Left renal pelvis (tissue), 4 donors: ENCODE measurements around the gene DIPK1C. TPM values are rescaled to one million over a fixed set of nuclear protein-coding genes. Genes with fewer than 3 reads are reported as not detected.

Experiments used
- DNase-seq, 4 donors: peaks; one replicate each; pipeline ENCODE4 v3.0.0-alpha.2; 2013; ENCODE audit warnings: low read depth in 4 of 4, low spot score in 3 of 4
- polyA plus RNA-seq, 4 donors: library from polyadenylated mRNA; unstranded; fragments of 120-200 nt; gene quantifications; one replicate each; pipeline ENCODE4 v1.2.1, GENCODE V29; 2013; ENCODE audit not compliant: insufficient read length in 4 of 4

The DIPK1C gene
- polyA plus RNA-seq, 4 donors = 0.18 to 4.7 (median 0.62) TPM

DNA sequence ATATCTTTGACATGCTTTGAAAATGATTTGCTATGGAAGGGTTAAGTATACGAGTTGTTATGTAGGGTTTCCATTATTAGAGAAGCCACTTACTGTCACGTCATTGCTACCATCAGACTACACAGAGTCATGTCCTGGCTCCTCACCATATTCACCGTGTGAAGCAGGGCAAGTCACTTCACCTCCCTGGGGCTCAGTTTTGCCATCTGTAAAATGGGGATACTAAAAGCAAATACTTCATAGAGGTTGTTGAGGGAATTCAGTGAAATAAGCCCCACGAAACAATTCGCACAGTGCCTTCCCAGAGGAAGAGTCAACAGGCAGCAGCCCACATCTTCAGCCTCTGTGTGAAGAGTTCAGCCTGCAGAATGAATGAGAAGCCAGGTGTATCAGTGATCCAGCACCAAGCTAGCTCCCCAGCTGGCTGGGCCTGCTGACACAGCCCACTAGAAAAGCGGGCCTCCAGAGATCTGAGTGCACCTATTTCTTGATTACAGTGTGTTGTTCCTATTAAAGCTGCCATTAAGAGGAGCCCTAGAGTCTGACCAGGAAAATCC is 3.4 kb downstream of the DIPK1C start:
- no peak for DNase-seq

DNA sequence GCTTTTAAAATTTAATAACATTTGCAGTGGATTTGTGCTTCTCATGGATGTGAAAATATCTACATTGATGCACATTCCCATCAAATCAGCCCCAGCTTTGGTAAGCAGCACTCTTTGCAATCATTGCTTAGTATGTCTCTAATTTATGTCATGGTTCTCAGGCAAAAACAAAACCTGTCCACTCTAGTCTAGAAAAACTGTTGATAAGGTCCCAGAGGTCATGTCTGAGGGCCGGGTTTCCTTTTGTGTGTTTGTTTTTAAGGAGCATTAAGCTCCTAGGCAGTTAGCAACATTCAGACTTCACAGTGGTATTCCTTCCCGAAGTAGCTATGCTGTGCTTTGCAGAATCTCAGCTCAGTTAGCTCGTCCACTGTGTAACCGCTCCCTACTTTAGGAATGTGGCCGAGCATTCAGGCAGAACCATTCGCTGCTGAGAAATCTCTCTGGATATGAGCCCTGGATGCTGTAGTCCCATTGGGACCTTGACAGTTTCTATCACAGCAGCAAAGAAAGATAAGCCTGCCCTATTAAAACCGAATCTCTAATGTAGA is 4.0 kb downstream of the DIPK1C start:
- peak in 1 of 4 donors; percentile 35 for DNase-seq

DNA sequence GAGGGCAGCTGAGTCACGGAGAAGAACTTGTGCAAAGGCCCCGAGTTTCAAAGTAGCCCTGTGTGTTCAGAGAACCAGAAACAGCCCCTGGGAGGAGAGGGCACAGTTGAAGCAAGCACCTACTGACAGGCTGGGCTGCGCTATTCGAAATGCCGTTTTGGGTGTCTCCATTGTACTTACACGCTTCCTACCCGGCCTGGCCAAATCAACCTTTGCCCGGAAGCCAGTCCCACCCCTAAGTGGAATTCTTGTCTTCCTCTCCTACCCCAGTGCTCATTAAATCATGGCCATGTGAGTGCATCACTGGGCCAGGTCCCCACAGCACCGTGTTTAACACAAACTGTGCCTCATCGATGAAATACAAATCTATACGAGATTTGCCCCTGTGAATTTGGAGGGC is 6.0 kb downstream of the DIPK1C start:
- DNase-seq = no peak

- no peak for DNase-seq
Measured at GRCh38 chr18:74450626-74451025, 6.5 kb downstream of the DIPK1C start.

DNA sequence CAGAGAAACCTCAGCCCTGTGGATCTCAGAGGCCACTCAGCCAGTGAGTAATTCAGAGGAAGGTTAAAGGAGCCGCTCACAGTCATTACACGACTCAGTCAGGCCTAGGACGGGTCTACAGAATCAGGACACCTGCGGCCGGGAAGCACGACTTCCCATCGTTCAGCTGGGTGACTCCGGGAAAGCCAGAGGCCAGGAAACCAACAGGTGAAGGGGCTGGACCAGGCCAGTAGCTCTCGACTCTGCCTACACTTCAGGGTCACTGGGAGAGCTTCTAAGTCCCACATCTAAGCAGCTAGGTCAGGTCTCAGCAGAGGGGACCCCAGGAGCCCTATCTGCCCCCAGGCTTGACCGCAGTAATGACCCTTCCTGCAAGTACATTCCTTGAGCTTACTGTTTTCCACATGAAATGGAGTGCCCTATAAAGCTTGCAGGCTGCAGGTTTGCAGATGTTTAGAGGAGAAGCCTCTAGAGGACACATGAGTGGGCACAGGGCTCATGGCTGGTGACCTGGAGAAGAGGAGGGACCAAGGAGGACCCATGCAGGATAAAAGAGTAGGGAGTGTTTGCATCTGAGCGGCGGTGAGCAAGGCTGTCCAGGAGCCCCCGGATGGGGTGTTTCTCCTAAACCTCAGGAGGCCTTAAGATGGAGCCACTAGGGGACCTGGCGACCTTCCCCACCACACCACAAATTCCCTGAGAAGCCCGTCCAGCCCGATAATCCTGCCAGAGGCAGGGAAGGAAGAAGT is 9.5 kb downstream of the DIPK1C start:
- no peak for DNase-seq

DNA sequence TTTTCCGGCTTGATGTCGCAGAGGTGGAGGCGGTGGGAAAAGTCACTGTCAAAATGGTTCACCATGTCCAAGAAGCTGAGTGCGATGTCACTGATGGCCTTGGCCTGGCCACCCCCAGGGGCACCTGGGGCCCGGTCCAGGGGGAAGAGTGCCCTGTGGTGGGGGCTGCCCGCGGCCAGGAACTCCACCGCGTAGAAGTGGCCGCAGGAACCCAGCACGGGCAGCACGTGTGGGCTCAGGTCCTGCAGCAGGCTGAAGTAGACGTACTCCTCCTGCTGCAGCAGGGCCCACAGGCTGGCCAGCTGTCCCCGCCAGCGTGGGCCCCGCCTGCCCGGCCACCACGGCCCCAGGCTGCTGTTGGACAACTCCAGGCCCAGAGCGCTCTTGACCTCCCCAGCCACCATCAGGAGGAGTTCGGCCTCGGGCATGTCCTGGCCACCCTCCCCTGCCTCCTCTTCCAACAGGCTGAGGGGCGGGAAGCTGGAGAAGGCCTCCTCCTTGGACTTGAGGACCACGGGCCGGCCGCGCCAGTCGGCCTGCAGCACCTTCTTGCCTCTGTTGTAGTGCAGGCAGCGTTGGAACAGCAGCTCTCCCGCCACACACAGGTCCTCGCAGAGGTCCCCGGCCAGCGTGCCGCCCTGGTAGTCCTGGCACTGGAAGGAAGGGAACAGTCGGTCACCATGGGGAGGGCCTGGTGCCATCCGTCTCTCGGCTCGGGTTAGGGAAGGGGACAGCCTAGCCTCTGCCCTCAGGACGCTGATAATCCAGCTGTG is 10.3 kb downstream of the DIPK1C start:
- no peak for DNase-seq

DNA sequence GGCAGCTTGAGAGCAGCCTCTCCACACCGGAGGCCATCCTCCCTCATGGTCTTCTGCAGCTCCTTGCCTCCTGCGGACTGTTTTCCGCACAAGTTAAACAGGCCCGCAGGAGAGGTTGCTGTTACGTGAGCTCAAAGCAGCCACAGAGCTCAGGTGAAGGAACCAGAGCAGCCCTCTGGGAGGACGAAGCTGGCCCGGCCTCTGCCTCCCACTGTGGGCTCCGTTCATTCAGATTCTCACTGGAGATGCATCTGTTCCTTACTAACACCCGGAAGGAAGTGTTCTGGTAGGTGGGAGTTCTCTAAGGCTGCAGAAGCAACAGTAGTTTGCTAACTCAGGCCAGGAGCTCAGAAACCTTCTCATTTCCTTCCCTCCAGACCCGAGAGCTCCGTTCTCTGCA is 10.9 kb downstream of the DIPK1C start:
- no peak for DNase-seq

GRCh38 chr18:74445585-74445984 is 11.5 kb downstream of the DIPK1C start:
- no peak for DNase-seq

DNA sequence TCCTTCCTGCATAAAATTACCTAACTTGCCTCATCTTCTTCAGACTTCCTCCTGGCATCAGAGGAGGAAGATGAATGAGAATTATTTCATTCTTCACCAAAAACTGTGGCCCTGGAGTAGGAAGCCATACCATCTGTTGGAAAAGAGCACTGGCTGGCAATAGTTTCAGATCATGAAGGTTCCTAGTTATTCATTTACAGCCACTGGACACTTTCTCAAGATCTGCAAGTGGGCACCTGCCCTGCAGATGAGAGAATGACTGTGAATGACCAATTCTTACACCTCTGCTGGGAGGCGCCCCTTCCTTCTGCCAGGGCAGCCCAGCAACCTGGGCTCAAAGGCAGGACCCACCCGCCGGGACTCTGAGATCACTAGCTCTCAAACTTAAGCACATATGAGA is 13.0 kb downstream of the DIPK1C start:
- no peak for DNase-seq

DNA sequence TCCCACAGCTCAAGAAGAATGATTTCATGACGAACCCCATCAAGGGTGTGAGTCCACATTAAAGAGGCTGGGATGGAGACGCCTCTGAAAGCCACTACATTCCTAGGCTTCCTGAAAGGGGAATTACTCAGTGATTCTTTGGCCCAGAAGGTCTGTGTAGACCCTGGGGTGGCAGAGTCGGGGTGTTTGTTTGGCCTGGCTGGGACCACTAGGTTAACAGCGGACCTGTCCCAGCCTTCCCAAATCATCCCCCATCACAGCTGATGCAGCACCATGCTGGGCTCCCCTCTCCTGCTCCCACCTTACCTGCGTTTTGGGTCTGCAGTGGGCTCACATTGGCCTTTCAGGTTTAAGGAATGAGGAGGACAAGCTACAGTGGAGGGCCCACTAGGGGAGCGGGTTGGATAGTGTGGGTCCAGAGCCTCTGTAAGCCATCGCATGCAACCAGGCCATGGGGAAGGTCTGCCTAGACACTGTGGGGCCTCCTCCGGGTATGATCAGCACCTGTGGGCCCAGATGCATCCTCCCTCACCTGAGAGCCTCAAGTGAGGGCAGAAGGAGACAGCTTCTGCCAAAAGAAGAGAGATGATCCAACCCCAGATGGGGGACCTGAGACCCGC is 16.2 kb downstream of the DIPK1C start:
- DNase-seq = no peak

- no peak for DNase-seq
Measured at GRCh38 chr18:74438091-74438490, 19.0 kb downstream of the DIPK1C start.

DNA sequence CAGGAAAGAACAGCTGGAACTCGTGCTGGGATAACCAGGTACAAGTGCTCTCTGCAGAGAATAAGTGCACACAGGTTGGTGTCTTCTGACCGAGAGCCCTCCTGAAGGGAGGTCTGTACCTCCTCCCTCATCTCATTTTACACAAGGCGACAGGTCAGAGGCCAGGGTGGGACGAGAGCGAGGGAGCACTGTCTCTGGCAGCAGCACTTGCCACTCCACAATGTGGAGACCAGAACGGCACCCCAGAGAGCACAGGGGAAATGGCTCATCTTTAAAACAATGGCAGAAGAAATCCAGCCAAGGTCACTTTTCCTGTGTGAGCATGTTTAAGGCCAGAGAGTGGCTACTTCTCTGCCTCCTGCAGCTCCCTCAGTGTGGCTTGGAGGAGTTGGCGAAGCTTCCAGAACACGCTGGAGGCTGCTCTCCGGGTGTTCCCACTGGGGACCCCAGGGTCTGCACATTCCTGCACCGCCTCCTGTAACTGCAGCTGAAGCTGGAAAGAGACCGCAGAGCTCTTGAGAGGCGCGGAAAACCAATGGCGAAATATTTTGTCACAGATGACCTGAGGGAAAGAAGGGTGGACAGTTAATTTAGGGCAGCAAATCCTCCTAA is 20.8 kb downstream of the DIPK1C start:
- DNase-seq = no peak

DNA sequence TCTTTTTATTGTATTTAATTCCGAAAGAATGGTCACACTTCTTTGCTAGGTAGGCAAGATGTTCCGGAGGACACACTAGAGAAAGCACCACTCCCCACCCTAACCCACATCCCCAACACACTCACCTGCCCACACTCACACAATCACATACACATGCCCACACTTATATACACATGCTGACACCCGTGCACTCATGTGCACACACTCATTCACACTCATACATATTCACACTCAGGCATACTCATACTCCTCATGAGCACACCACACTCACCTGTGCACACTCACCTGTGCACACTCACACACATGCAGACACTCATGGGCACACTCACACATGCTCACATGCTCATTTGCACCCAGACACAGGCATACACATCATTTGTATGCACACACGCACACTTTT is 21.4 kb downstream of the DIPK1C start:
- DNase-seq = no peak

GRCh38 chr18:74434466-74434865 is 22.6 kb downstream of the DIPK1C start:
- no peak for DNase-seq

GRCh38 chr18:74430806-74431571 is 26.1 kb downstream of the DIPK1C start:
- DNase-seq = no peak

- no peak for DNase-seq
Measured at GRCh38 chr18:74430231-74430630, 26.9 kb downstream of the DIPK1C start.

DNA sequence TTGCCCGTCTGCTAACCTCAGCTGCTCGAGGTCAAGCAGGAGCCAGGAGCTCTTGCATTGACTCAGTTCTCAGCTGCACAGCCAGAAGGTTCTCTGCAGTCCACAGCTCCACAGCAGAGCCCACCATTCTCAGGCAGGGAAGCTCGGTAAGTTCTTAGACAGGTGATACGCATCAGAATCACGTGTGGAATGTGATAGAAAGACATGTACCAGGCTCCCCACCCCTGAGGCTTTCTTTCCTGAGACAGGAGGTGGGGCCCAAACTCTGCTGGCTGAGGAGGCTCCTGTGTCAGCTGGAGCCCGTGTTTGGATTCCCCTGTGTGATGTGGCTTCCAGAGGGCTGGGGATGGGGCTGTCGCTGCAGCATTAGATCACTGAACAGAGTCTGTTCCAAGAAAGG is 28.0 kb downstream of the DIPK1C start:
- no peak for DNase-seq

DNA sequence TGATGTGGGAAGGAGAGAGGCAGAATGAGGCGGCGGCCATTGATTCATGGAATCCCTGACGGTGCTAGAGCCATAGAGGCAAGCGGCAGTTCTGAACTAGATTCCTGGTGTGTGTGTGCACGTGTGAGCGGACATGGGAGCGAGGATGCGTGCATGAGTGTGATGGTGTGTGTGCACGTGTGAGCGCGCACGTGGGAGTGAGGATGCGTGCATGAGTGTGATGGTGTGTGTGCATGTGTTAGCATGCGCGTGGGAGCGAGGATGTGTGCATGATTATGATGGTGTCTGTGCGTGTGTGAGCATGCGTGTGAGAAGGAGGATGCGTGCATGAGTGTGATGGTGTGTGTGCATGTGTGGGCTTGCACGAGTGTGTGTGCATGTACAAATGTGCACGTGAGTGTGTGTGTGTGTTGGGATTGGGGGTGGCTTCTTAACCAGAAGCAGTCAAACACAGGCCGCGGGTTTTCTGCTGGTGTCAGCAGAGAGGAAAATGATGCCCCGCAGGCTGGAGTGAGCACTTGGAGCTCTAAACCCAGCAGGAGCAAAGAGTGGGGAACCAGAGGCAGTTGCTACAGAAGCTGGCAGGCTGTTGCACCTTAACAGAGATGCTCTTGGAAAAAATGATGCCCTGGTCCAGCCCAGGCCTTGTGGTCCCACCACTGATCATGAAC is 29.5 kb downstream of the DIPK1C start:
- no peak for DNase-seq

DNA sequence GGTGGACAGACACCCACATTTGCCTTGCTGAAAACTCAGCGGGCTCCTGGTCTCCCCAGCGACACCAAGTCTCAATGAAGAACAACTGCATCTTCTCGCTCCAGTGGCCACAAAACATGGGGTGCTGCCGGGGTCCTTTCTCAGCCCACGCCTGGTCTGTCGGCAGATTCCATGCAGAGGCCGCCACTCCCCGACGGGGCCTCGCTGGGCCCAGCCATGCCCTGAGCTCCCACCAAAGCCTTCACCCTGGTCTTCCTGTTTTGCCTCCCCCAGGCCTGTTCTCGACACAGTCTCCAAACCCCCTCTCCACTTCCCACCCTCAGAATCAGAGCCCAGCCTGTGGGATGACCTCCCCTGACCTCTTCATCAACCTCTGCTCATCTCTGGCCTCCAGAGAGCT is 31.2 kb downstream of the DIPK1C start:
- DNase-seq = no peak
